Measurements from ENCODE around the gene DMRTC2. TPM values are rescaled to one million over a fixed set of nuclear protein-coding genes. Genes with fewer than 3 reads are reported as not detected.

Gene DMRTC2
- total RNA-seq, 1 experiment from 2014 or later = not detected

DNA sequence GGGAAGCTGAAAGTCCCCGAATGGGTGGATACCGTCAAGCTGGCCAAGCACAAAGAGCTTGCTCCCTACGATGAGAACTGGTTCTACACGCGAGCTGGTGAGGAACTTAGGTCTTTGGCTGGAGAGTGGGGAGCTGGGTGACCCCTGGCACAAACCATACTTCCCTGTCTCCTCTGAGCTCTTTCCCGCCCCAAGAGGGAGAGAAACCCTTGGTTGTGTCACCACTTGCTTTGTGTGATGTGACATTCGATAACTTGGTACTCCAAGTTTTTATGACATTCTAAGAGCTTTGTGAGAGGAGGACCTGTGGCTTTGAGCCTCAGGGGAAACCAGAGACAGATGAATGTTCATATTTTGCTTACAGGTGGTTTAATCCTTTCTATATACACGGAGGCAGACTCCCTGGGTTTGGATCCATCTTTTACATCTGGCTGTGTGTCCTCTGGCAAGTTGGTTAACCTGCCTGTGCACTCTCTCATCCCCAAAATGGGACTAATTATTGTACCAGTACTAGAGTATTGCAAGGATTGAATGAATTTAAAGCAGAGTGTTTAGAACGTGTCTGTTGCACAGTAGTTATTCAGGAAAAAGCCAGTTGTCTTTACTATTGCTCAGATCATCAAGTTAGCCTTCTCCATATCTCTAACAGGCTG lies 16.4 kb downstream of the DMRTC2 start:
- ChIA-PET CTCF (no interaction called here), POLR2A (interaction anchor here (0.6 to 3.2 kb wide), 4 partner anchors 11 to 98 kb away, joined by 4 to 36 read pairs (median 18); partner anchors contain the start of genes ARHGEF1 and RABAC1), RAD21 (ENCODE audit: low non-redundant PET in 1 of 2, low total read pairs in 2 of 2, uncharacterized antibody in 2 of 2, unreplicated experiment in 2 of 2) (no interaction called here)
- no peak overlapping the region for H2AFZ ChIP-seq (ENCODE audit: low read depth, low read length, poor library complexity, severe bottlenecking)
- H4K20me1 ChIP-seq (ENCODE audit: insufficient read depth) = peaks cover 27% of the 10 kb centered on the region; the same call in 1 of the 2 replicates
- H3K9me2 ChIP-seq (ENCODE audit: insufficient read depth) = no peaks in the 10 kb centered on the region
- DNase-seq (ENCODE audit: low read depth, low spot score) = no peak
- no peaks in the 10 kb centered on the region for H3K9me3 ChIP-seq (ENCODE audit: control insufficient read depth in 1 of 2, insufficient read depth in 1 of 2, low read depth in 1 of 2, low read length in 2 of 2)
- TF ChIP-seq, protein P1, sequence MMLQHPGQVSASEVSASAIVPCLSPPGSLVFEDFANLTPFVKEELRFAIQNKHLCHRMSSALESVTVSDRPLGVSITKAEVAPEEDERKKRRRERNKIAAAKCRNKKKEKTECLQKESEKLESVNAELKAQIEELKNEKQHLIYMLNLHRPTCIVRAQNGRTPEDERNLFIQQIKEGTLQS (IDR thresholded peaks at IDR 0.05) = no peak
- TF ChIP-seq SIN3A (IDR thresholded peaks at IDR 0.05; ENCODE audit: low read depth) (no peak), RAD21 (IDR thresholded peaks at IDR 0.05; ENCODE audit: low read depth) (no peak), SP1 (IDR thresholded peaks at IDR 0.05; ENCODE audit: low read depth) (no peak), POLR2A (IDR thresholded peaks at IDR 0.05; ENCODE audit: borderline replicate concordance, extremely low read depth, insufficient read depth, insufficient read length) (no peak), EZH2 (IDR thresholded peaks at IDR 0.05) (no peak), YY1 (IDR thresholded peaks at IDR 0.05; ENCODE audit: extremely low read depth, insufficient replicate concordance, low read depth, low read length) (no peak), POLR2AphosphoS5 (IDR thresholded peaks at IDR 0.05; ENCODE audit: low read depth, low read length) (no peak; the same call in 1 of the 2 replicates), TCF7L2 (IDR thresholded peaks at IDR 0.05; ENCODE audit: borderline replicate concordance, extremely low read depth, insufficient read depth, insufficient read length) (no peak), ZNF274 (IDR thresholded peaks at IDR 0.05; ENCODE audit: low read depth, low read length) (no peak), JUND (IDR thresholded peaks at IDR 0.05) (no peak)
- TF ChIP-seq, protein P2, sequence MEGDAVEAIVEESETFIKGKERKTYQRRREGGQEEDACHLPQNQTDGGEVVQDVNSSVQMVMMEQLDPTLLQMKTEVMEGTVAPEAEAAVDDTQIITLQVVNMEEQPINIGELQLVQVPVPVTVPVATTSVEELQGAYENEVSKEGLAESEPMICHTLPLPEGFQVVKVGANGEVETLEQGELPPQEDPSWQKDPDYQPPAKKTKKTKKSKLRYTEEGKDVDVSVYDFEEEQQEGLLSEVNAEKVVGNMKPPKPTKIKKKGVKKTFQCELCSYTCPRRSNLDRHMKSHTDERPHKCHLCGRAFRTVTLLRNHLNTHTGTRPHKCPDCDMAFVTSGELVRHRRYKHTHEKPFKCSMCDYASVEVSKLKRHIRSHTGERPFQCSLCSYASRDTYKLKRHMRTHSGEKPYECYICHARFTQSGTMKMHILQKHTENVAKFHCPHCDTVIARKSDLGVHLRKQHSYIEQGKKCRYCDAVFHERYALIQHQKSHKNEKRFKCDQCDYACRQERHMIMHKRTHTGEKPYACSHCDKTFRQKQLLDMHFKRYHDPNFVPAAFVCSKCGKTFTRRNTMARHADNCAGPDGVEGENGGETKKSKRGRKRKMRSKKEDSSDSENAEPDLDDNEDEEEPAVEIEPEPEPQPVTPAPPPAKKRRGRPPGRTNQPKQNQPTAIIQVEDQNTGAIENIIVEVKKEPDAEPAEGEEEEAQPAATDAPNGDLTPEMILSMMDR (IDR thresholded peaks at IDR 0.05 in 2 of 3, conservative IDR thresholded peaks at IDR 0.05 in 1 of 3; ENCODE audit: borderline replicate concordance in 1 of 3, insufficient read depth in 1 of 3, low read depth in 2 of 3, low read length in 2 of 3) = no peak
- TF ChIP-seq, protein P3, sequence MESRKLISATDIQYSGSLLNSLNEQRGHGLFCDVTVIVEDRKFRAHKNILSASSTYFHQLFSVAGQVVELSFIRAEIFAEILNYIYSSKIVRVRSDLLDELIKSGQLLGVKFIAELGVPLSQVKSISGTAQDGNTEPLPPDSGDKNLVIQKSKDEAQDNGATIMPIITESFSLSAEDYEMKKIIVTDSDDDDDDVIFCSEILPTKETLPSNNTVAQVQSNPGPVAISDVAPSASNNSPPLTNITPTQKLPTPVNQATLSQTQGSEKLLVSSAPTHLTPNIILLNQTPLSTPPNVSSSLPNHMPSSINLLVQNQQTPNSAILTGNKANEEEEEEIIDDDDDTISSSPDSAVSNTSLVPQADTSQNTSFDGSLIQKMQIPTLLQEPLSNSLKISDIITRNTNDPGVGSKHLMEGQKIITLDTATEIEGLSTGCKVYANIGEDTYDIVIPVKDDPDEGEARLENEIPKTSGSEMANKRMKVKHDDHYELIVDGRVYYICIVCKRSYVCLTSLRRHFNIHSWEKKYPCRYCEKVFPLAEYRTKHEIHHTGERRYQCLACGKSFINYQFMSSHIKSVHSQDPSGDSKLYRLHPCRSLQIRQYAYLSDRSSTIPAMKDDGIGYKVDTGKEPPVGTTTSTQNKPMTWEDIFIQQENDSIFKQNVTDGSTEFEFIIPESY (IDR thresholded peaks at IDR 0.05; ENCODE audit: extremely low read depth, insufficient replicate concordance, low read length) = no peak
- H3K79me2 ChIP-seq (ENCODE audit: insufficient read depth, low read length) = peaks cover 60% of the 10 kb centered on the region
- H3K4me3 ChIP-seq (replicated peaks in 1 of 2; ENCODE audit: low read depth in 1 of 2, low read length in 2 of 2) = peak overlapping the region; percentile 73 to 100
- peak overlapping the region; percentile 96 for H3K9ac ChIP-seq (ENCODE audit: low read length)
- intact Hi-C loops (cut with micrococcal nuclease) = no loop called here
- peak overlapping the region; percentile 88 for H3K4me2 ChIP-seq (ENCODE audit: low read length)
- no peaks in the 10 kb centered on the region for H3K27me3 ChIP-seq (ENCODE audit: insufficient read depth, low read length)
- ATAC-seq = no peak
- peak overlapping the region; percentile 99 for H3K27ac ChIP-seq (ENCODE audit: low read depth, low read length)
- peaks cover 26 to 55% of the 10 kb centered on the region in 2 experiments for H3K4me1 ChIP-seq (ENCODE audit: control insufficient read depth in 1 of 2, insufficient read depth in 2 of 2, low read length in 2 of 2)
- BruUV-seq (replicated peaks) = TSS peak; percentile 52
- H3K36me3 ChIP-seq (ENCODE audit: control insufficient read depth in 1 of 2, insufficient read depth in 2 of 2, low read length in 2 of 2) = peaks cover 50 to 56% of the 10 kb centered on the region in 2 experiments

Measured in HCT116 (cell line).